GM21360 (cell line): Measurements from ENCODE around the gene ALPK3.

Experiments used
- ATAC-seq: cut with Tn5 transposase; IDR thresholded peaks from one replicate; pipeline ENCODE4 v1.9.1; 2021; ENCODE audit warnings: mild to moderate bottlenecking, moderate library complexity; ENCODE audit not compliant: unreplicated experiment

ALPK3 gene

GRCh38 chr15:84798436-84798946 lies 18.7 kb upstream of the ALPK3 start:
- no peak for ATAC-seq

- no peak for ATAC-seq
Observed at GRCh38 chr15:84799511-84800187, 17.5 kb upstream of the ALPK3 start.

- ATAC-seq: no peak
Observed at GRCh38 chr15:84800365-84800806, 16.8 kb upstream of the ALPK3 start.

GRCh38 chr15:84804005-84804900 lies 12.9 kb upstream of the ALPK3 start:
- ATAC-seq: no peak

GRCh38 chr15:84805221-84805620 lies 11.9 kb upstream of the ALPK3 start:
- ATAC-seq: no peak

- ATAC-seq: no peak
Observed at GRCh38 chr15:84807228-84807627, 9.9 kb upstream of the ALPK3 start.

- ATAC-seq: no peak
Observed at GRCh38 chr15:84810073-84810840, 6.9 kb upstream of the ALPK3 start.

GRCh38 chr15:84811151-84811550 lies 6.0 kb upstream of the ALPK3 start:
- no peak for ATAC-seq

GRCh38 chr15:84811828-84812227 lies 5.3 kb upstream of the ALPK3 start:
- ATAC-seq: no peak

- ATAC-seq: no peak
Observed at GRCh38 chr15:84812842-84813241, 4.3 kb upstream of the ALPK3 start.

GRCh38 chr15:84813435-84813834 lies 3.7 kb upstream of the ALPK3 start:
- no peak for ATAC-seq

- no peak for ATAC-seq
Observed at GRCh38 chr15:84813931-84814330, 3.2 kb upstream of the ALPK3 start.

GRCh38 chr15:84814916-84815315 lies 2.2 kb upstream of the ALPK3 start:
- ATAC-seq: no peak

- ATAC-seq: no peak
Observed at GRCh38 chr15:84817466-84818081, 418 bp downstream of the ALPK3 start.

GRCh38 chr15:84818261-84819131 lies 1.3 kb downstream of the ALPK3 start:
- no peak for ATAC-seq

GRCh38 chr15:84819291-84819768 lies 2.2 kb downstream of the ALPK3 start:
- ATAC-seq: no peak

- no peak for ATAC-seq
Observed at GRCh38 chr15:84819791-84820190, 2.6 kb downstream of the ALPK3 start.

GRCh38 chr15:84821501-84822021 lies 4.4 kb downstream of the ALPK3 start:
- no peak for ATAC-seq

GRCh38 chr15:84822653-84823281 lies 5.6 kb downstream of the ALPK3 start:
- ATAC-seq: no peak
